Measurements from ENCODE around the gene MAGEC2. TPM values are rescaled to one million over a fixed set of nuclear protein-coding genes. Genes with fewer than 3 reads are reported as not detected.

MAGEC2 gene
- total RNA-seq, 1 donor from 2014 or later = not detected

DNA sequence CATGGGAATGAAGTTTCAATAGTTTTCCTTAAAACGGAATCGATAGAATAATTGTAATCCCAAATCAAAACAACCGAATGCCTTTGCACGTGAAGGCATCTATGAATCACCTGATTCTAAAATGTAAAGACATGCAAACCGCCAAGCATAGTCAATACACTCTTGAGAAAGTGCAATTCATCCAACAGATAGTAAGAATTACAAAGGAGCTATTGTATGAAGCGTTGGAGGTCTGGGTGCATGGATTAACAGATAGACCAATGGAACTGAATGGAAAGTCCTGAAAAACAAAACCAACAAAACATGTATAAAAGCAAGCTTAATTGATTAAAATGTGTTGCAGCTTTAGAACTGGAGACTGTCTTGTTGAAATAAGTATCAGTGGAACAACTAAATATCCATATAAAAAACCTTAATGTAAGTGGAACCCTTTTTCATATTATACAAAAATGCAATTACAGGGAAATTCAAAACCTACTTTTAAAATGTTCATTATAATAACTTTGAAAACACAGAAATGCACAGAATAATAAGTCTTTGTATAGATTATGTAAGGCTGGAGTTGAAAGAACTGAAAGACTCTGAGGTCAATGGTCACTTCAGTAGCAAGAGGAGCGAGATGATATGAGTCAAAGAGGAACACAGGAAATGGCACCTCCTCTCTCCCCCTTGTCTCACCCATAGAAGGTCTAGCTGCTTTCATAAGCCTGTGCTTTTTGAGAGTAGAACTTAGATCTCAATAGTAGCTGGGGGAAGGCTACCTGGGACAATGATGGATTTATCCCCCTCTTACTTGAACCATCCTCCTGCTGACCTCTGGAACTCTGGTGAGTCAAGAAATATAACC, 20.1 kb downstream of the MAGEC2 start:
- Mint-ChIP-seq H3K4me1 (ENCODE audit: unreplicated experiment) (no peaks in the 10 kb centered on the region), H3K4me3 (no peak overlapping the region), H3K36me3 (no peaks in the 10 kb centered on the region), H3K27me3 (no peaks in the 10 kb centered on the region), H3K27ac (no peak overlapping the region), H3K9me3 (no peaks in the 10 kb centered on the region)
- no peak for DNase-seq (ENCODE audit: extremely low spot score, unreplicated experiment)
- TF ChIP-seq, protein P1, sequence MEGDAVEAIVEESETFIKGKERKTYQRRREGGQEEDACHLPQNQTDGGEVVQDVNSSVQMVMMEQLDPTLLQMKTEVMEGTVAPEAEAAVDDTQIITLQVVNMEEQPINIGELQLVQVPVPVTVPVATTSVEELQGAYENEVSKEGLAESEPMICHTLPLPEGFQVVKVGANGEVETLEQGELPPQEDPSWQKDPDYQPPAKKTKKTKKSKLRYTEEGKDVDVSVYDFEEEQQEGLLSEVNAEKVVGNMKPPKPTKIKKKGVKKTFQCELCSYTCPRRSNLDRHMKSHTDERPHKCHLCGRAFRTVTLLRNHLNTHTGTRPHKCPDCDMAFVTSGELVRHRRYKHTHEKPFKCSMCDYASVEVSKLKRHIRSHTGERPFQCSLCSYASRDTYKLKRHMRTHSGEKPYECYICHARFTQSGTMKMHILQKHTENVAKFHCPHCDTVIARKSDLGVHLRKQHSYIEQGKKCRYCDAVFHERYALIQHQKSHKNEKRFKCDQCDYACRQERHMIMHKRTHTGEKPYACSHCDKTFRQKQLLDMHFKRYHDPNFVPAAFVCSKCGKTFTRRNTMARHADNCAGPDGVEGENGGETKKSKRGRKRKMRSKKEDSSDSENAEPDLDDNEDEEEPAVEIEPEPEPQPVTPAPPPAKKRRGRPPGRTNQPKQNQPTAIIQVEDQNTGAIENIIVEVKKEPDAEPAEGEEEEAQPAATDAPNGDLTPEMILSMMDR (conservative IDR thresholded peaks at IDR 0.05) = no peak

DNA sequence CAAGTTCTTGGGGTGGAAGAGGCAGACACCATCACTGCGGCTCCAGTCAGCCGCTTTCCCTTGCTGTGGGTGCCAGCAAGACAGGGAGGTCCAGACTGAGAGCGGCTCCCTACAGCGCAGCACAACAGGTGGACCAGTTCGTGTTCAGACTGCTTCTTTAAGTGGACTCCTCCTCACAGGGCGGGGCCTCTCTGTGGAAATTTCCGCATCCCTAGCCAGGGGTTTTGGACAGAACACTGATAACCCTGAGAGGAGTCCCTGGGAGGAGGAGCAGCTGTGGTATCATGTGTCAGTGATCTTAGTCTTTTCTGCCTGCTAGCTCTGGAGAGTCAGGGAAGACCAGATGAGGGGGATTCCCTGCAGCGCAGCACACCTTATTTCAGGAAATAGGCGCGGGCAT, 48.5 kb downstream of the MAGEC2 start:
- Mint-ChIP-seq H3K27me3 (no peaks in the 10 kb centered on the region), H3K36me3 (no peaks in the 10 kb centered on the region), H3K4me3 (no peak overlapping the region), H3K27ac (no peak overlapping the region), H3K9me3 (no peaks in the 10 kb centered on the region), H3K4me1 (ENCODE audit: unreplicated experiment) (no peaks in the 10 kb centered on the region)
- TF ChIP-seq, protein P1 (conservative IDR thresholded peaks at IDR 0.05) = no peak
- no peak for DNase-seq (ENCODE audit: extremely low spot score, unreplicated experiment)
